GM13976 (cell line): ENCODE results near the gene NEU2.
A peak's percentile ranks its signal among the peaks of the same experiment; 100 is the strongest.

ENCODE experiments used
- DNase-seq: peaks from one replicate; pipeline ENCODE4 v3.0.0; 2012; ENCODE audit warnings: low spot score
- in situ Hi-C: fragments of 300-500 bp; cut with MboI; formaldehyde crosslinking; loops from one replicate; pipeline ENCODE4 v1.12.0; 2022; ENCODE audit warnings: low sequenced_read_pairs, mixed read lengths, inconsistent platforms; ENCODE audit not compliant: unreplicated experiment
- TF ChIP-seq, protein P1 (sequence below): IDR thresholded peaks from 2 replicates; pipeline ENCODE4 v1.5.1; 2012; ENCODE audit warnings: borderline replicate concordance, mild to moderate bottlenecking; ENCODE audit not compliant: insufficient read depth; ENCODE audit errors: extremely low read depth, missing control alignments, control extremely low read depth

Gene NEU2

DNA sequence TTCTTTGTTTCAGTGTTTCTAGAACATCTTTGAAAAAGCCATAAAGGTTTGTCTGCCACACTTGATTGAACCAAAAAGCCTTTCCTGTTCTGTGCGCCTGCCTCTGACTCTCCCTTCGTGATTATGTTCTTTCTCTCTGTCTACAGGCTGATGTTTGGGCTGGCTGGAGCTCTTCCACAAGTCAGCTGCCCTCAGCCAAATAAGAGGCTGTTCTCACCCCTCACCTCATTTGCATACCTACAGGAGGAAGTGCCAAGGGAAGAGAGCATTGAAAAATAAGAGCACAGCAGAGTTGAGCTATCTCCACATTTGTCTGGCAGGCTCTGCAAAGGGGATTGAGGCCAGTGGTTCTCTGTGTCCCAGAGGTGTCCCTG, 43.5 kb downstream of the NEU2 start:
- DNase-seq = peak; percentile 54
- in situ Hi-C loops = no loop called here
- TF ChIP-seq, protein P1, sequence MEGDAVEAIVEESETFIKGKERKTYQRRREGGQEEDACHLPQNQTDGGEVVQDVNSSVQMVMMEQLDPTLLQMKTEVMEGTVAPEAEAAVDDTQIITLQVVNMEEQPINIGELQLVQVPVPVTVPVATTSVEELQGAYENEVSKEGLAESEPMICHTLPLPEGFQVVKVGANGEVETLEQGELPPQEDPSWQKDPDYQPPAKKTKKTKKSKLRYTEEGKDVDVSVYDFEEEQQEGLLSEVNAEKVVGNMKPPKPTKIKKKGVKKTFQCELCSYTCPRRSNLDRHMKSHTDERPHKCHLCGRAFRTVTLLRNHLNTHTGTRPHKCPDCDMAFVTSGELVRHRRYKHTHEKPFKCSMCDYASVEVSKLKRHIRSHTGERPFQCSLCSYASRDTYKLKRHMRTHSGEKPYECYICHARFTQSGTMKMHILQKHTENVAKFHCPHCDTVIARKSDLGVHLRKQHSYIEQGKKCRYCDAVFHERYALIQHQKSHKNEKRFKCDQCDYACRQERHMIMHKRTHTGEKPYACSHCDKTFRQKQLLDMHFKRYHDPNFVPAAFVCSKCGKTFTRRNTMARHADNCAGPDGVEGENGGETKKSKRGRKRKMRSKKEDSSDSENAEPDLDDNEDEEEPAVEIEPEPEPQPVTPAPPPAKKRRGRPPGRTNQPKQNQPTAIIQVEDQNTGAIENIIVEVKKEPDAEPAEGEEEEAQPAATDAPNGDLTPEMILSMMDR = no peak

DNA sequence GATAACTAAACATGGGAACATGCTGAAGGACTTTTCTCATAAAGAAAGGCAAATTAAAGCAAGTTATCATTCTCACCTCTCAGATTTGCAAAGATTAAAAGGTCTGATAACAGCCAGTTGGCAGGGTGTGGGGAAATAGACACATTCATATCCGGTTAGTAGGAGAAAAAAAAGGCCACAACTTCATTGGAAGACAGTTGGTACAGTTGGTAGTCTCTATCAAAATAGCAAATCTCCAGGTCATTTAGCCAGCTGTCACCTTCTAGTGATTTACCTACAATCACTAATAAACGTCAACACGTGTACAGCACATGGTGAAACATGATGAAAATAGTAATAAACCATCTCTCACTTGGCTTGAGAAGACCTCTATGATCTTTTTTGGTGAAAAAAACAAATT, 44.3 kb downstream of the NEU2 start:
- no peak for DNase-seq
- TF ChIP-seq, protein P1 = no peak
- in situ Hi-C loops = no loop called here

DNA sequence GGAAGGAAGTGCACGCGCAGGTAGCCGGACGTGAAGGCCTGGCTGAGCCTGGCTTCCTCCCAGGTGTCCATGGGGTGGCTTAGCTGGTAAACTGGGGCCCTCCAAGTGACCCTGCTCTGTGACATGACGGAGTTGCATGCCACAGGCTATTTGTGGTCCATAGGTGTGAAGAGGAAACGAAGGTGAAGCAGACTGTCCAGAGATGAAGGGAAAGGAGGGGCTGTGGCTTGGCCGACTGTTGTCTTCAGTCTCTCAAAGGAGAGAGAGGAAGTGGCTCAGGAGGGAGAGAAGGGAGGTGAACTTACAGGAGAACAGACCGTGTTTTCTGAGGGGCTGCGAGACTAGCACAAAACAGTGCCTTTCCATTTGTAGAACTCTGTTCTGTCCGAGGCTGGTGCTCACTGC, 47.0 kb downstream of the NEU2 start:
- in situ Hi-C loops = no loop called here

DNA sequence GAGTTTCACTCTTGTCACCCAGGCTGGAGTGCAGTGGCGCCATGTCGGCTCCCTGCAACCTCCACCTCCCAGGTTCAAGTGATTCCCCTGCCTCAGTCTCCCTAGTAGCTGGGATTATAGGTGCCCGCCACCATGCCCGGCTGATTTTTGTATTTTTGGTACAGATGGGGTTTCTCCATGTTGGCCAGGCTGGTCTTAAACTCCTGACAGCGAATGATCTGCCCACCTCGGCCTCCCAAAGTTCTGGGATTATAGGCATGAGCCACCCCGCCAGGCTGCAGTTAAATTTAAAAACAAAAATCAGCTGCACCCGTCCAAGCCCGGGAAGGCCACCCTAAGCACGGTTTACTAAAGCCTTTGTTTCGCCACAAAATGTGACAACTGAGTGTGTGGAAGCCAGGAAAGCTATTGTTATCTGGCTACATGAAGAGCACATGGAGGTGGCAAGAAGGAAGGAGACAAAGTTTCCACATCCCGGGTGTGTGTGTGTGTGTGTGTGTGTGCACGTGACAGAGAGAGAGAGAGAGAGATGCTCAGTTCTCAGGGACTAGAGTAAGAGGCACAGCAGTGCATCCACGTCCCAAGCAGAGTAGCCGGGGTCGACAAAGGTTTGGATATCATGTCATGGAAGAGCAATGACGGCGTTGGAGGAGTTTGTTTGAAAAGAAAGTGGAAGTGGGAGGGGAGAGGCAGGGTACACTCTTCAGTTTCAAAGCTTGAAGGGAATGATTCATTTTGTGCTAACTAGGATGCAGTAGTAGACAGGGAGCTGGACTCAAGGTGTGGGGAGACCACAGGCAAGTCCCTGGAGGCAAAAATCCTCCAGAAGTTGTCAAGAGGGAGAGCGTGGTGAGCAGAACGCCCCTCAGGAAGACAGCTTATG, 47.7 kb downstream of the NEU2 start:
- TF ChIP-seq, protein P1 = no peak
- in situ Hi-C loops = no loop called here
- no peak for DNase-seq

More for the DNA sequence above, 47.0 kb downstream of the NEU2 start:
- DNase-seq = peak; percentile 51
- TF ChIP-seq, protein P1 = no peak

DNA sequence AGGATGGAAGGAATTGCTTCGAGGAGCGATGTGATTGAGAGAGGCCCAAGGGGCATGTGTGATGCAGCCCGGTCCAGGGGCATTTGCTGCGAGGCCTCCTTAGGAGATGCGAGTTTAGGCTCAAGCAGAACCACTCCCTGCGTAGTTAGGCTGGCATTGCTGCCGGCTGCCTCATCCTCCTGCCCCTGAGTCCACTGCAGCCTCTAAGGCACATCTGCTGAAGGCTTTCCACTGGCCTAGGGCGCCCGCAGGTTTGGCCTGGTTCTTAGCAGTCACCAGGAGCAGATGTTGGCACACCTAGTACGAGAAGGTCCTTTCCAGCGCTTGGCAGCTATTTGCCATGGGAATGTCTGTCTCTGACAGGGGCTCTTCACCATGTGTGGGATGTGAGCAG, 48.4 kb downstream of the NEU2 start:
- in situ Hi-C loops = no loop called here
- TF ChIP-seq, protein P1 = no peak

DNA sequence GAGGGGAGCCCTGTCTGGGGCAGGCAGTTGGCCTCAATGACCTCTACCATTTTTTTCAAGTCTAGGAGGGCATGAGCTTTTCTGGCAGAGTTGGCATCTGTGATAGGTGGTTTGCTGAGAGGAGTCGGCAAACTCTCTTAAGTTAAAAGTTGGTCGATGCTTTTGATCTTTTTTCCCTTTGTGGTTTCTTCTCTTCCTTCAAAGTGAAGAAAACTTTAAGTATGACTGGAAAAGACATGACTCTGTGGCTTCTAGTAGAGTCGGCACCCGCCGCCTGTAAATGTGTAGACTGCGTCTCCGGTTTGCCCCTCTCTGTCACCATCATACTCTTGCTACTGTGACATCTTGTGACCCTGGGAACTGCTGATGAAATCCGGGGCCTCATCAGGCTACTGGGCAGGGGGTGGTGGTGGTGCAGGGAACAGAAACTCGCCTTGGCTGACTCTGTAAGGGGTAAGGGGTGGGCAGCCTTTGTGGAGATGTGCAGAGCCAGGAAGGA, 48.8 kb downstream of the NEU2 start:
- in situ Hi-C loops = no loop called here
- TF ChIP-seq, protein P1 = no peak
- no peak for DNase-seq

More for the DNA sequence above, 48.4 kb downstream of the NEU2 start:
- DNase-seq = no peak
